Measurements from ENCODE around the gene NMD3.

DNA sequence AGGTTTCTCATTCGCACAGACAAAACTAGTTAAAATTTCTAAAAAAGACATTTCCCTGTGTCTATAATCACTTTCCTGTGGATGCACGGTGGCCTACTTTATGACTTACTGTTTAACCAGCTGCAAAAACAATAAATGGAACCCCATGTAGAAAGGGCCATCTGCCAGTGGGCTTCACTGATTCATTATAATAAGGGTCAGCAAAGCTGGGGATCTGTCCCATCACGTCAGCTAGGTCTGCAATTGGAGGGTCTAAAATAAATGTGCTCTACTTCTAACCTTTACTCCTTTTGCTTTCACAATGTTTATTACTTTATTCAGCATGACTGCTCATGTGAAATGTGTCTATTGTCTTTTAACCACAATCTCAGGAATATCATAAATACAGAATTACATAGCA, 43.1 kb upstream of the NMD3 start:
- TF ChIP-seq, protein P1, sequence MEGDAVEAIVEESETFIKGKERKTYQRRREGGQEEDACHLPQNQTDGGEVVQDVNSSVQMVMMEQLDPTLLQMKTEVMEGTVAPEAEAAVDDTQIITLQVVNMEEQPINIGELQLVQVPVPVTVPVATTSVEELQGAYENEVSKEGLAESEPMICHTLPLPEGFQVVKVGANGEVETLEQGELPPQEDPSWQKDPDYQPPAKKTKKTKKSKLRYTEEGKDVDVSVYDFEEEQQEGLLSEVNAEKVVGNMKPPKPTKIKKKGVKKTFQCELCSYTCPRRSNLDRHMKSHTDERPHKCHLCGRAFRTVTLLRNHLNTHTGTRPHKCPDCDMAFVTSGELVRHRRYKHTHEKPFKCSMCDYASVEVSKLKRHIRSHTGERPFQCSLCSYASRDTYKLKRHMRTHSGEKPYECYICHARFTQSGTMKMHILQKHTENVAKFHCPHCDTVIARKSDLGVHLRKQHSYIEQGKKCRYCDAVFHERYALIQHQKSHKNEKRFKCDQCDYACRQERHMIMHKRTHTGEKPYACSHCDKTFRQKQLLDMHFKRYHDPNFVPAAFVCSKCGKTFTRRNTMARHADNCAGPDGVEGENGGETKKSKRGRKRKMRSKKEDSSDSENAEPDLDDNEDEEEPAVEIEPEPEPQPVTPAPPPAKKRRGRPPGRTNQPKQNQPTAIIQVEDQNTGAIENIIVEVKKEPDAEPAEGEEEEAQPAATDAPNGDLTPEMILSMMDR (conservative IDR thresholded peaks at IDR 0.05; ENCODE audit: low read depth, low read length), result no peak
- TF ChIP-seq POLR2A (IDR thresholded peaks at IDR 0.05; ENCODE audit: low read depth, low read length) (no peak), RAD21 (IDR thresholded peaks at IDR 0.05; ENCODE audit: low read length) (no peak), BHLHE40 (IDR thresholded peaks at IDR 0.05; ENCODE audit: low read depth, low read length) (no peak), MAFK (IDR thresholded peaks at IDR 0.05; ENCODE audit: low read depth, low read length) (no peak)
- TF ChIP-seq, protein P2, sequence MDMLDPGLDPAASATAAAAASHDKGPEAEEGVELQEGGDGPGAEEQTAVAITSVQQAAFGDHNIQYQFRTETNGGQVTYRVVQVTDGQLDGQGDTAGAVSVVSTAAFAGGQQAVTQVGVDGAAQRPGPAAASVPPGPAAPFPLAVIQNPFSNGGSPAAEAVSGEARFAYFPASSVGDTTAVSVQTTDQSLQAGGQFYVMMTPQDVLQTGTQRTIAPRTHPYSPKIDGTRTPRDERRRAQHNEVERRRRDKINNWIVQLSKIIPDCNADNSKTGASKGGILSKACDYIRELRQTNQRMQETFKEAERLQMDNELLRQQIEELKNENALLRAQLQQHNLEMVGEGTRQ (IDR thresholded peaks at IDR 0.05; ENCODE audit: low read depth, low read length), result no peak
